Osteocyte (in vitro differentiated cells): ENCODE results near the gene COG8. TPM values are rescaled to one million over a fixed set of nuclear protein-coding genes. Genes with fewer than 3 reads are reported as not detected.

ENCODE experiments used
- DNase-seq: peaks from one replicate; pipeline ENCODE4 v3.0.0; 2021; ENCODE audit warnings: mixed read lengths; ENCODE audit not compliant: unreplicated experiment; ENCODE audit errors: extremely low spot score
- H3K27ac Mint-ChIP-seq: one replicate; pipeline ENCODE4 v1.8.0; 2021; ENCODE audit warnings: mild to moderate bottlenecking, mixed read lengths; ENCODE audit not compliant: unreplicated experiment
- H3K27me3 Mint-ChIP-seq: one replicate; pipeline ENCODE4 v1.8.0; 2021; ENCODE audit warnings: mixed read lengths; ENCODE audit not compliant: unreplicated experiment
- H3K36me3 Mint-ChIP-seq: one replicate; pipeline ENCODE4 v1.8.0; 2021; ENCODE audit warnings: mixed read lengths; ENCODE audit not compliant: unreplicated experiment
- H3K4me1 Mint-ChIP-seq: one replicate; pipeline ENCODE4 v1.8.0; 2021; ENCODE audit warnings: mixed read lengths; ENCODE audit not compliant: unreplicated experiment
- H3K4me3 Mint-ChIP-seq: one replicate; pipeline ENCODE4 v1.8.0; 2021; ENCODE audit warnings: mild to moderate bottlenecking, moderate library complexity, mixed read lengths; ENCODE audit not compliant: unreplicated experiment
- H3K9me3 Mint-ChIP-seq: one replicate; pipeline ENCODE4 v1.8.0; 2021; ENCODE audit warnings: mixed read lengths; ENCODE audit not compliant: unreplicated experiment
- CTCF ChIP-seq: fragments of 200-600 bp; sonication (generic); IDR thresholded peaks from 2 replicates; pipeline ENCODE4 v1.5.0; 2021; ENCODE audit warnings: antibody characterized with exemption, mild to moderate bottlenecking, moderate library complexity
- total RNA-seq: library from RNA; stranded (reverse); gene quantifications from 2 replicates; pipeline ENCODE4 v1.2.1, GENCODE V29; 2021

COG8 gene
- total RNA-seq, 1 donor from 2014 or later, result 52.3 TPM

- no peaks in the 10 kb centered on the region for H3K27me3 Mint-ChIP-seq
- H3K4me1 Mint-ChIP-seq, result peaks cover 5% of the 10 kb centered on the region
Observed at GRCh38 chr16:69283851-69284250, 55.5 kb downstream of the COG8 start.

GRCh38 chr16:69277413-69277812 is 62.0 kb downstream of the COG8 start:
- Mint-ChIP-seq H3K9me3 (peaks cover 4% of the 10 kb centered on the region), H3K27ac (peak overlapping the region; percentile 82), H3K27me3 (no peaks in the 10 kb centered on the region), H3K36me3 (peaks cover 3% of the 10 kb centered on the region), H3K4me3 (no peak overlapping the region), H3K4me1 (peaks cover 49% of the 10 kb centered on the region)
- no peak for DNase-seq
- TF ChIP-seq CTCF, result no peak

More at GRCh38 chr16:69283851-69284250, 55.5 kb downstream of the COG8 start:
- peak overlapping the region; percentile 45 for H3K27ac Mint-ChIP-seq
- TF ChIP-seq CTCF, result no peak
- H3K4me3 Mint-ChIP-seq, result no peak overlapping the region
- DNase-seq, result no peak
- H3K9me3 Mint-ChIP-seq, result no peaks in the 10 kb centered on the region
- peaks cover 3% of the 10 kb centered on the region for H3K36me3 Mint-ChIP-seq

Other genes starting within 250 kb of the COG8 start
- gene HAS3, start 233.9 kb downstream of the COG8 start, total RNA-seq, result 0.89 and 1.6 TPM in 2 replicates
- gene CHTF8, start 207.0 kb downstream of the COG8 start, total RNA-seq, result 88.0 and 91.7 TPM in 2 replicates
- gene UTP4, start 206.9 kb downstream of the COG8 start, total RNA-seq, result 41.6 and 41.8 TPM in 2 replicates
- gene SNTB2, start 152.4 kb downstream of the COG8 start, total RNA-seq, result 39.6 and 45.6 TPM in 2 replicates
- 33.6 and 34.7 TPM in 2 replicates for gene VPS4A, start 28.2 kb downstream of the COG8 start, total RNA-seq
- gene PDF, start 9.0 kb downstream of the COG8 start, total RNA-seq, result 11.8 and 12.6 TPM in 2 replicates
- 21.1 and 22.7 TPM in 2 replicates for gene NIP7, start 208 bp upstream of the COG8 start, total RNA-seq
- gene TMED6, start 12.2 kb upstream of the COG8 start, total RNA-seq, result 0.40 and 0.94 TPM in 2 replicates
- gene TERF2, start 46.4 kb upstream of the COG8 start, total RNA-seq, result 33.5 and 43.7 TPM in 2 replicates
- gene CYB5B, start 85.1 kb upstream of the COG8 start, total RNA-seq, result 69.8 and 74.2 TPM in 2 replicates
- 55.0 and 57.3 TPM in 2 replicates for gene NFAT5, start 226.4 kb upstream of the COG8 start, total RNA-seq